NCI-H2227 (cell line): Measurements from ENCODE around the gene GLIPR2.

Experiments
- DNase-seq: peaks from one replicate; lab custom pipeline; 2025; ENCODE audit not compliant: unreplicated experiment; lab: John Stamatoyannopoulos, UW

The GLIPR2 gene

DNA sequence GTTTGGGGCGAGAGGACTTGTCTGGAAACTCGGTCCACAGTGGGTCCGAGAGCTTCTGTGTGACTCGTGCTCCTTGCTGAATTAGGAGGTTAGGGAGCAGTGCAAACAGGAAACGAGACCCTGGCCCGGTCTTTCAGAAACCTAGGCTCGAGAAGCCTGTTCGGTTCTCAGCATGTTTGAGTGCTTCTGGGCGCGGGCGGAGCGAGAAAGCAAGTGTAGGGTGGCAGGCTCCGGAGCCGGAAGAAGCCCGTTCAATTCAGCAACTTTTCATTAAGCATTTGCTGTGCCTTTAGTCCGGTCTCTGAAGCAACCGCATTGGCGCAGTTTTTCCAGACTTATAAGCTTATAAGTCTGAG, 54.7 kb downstream of the GLIPR2 start:
- DNase-seq: peak; percentile 20

DNA sequence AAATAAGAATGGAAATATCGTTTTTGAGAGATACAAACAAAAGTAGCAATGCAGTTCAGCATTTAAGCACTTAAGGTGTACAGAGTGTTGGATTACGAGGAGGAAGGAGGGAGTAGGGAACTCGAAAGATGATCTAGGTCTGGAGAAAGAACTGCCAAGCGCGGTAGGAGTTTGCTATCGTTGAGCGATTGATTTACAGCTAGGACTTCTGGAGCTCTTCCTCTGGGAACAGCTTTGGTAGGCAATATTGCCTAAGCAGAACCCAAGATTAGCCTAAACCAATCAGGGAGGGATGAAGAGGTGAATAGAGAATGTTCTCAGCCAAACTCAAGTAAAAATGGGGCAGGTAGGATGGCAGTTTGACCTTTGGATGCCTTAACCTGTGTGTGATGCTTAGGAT, 55.2 kb downstream of the GLIPR2 start:
- no peak for DNase-seq

DNA sequence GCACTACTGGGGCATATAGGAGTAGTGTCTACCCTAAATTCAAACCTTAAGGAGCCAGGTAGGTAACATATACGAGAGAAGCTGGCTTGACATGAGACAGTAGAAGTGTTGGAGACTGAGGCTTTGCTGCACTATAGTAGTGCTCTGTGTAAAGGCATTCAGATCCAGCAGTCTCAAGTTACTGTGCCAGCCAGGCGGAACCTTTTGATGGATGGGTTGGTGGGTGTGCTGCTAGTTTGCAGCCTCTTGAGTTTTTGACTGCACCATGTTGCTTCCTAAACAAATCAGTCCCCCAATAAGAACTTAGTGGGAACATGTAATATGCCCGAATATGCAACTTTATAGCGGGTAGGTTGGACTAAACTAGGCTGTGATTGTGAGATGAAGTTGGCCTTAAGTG, 55.7 kb downstream of the GLIPR2 start:
- DNase-seq: no peak

GRCh38 chr9:36193023-36193422, 56.5 kb downstream of the GLIPR2 start:
- no peak for DNase-seq

GRCh38 chr9:36194326-36195000, 57.9 kb downstream of the GLIPR2 start:
- no peak for DNase-seq

DNA sequence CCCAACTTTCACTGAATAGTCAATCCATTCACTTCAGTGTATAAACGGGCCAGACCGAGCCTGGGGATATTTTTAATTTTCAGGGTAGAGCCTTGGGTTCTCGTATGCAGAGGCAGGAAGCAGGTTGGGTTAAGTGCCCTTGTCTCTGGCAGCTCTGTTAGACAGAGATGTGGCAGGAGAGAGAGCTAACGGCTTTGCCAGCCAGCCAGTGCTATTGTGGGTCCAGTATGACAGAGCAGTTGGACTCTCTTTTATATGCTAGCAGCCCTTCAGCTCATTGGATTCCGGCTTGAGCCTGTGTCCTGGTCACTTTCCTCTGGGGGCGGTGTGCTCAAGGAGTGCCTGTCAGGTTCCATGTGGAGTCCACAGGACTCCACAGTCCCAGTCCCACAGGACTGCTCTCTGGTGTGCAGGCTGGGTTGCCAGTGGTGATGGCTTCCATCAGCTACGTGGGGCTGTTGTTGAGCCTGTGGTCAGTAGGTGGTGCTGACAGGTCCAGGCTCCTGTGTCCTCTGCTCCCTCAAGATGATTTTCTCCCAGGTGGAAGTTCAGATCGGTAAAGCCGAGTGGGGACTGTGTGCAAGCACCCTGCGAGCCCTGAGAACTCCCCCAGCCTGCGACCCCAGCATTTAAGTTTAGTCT, 68.5 kb downstream of the GLIPR2 start:
- no peak for DNase-seq

DNA sequence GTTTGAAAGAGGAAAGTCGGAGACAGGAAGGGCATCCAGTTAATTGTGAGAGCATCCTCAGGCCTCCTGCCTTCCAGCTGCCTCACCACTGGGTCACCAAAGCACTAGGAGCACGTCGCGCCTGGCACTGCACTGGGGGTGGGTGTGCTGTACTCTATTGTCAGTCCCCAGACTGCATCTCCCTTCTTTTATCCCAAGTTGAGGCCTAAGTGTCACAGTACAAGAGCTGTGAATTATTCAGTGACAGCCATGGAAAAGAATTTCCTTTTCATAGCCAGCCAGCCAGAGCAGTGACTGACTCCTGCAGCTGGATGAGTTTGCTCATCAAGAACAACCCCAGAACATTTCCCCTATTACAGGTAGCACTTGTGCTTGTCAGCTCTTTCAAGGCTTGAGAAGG, 70.5 kb downstream of the GLIPR2 start:
- DNase-seq: no peak

GRCh38 chr9:36207546-36208012, 71.0 kb downstream of the GLIPR2 start:
- no peak for DNase-seq

DNA sequence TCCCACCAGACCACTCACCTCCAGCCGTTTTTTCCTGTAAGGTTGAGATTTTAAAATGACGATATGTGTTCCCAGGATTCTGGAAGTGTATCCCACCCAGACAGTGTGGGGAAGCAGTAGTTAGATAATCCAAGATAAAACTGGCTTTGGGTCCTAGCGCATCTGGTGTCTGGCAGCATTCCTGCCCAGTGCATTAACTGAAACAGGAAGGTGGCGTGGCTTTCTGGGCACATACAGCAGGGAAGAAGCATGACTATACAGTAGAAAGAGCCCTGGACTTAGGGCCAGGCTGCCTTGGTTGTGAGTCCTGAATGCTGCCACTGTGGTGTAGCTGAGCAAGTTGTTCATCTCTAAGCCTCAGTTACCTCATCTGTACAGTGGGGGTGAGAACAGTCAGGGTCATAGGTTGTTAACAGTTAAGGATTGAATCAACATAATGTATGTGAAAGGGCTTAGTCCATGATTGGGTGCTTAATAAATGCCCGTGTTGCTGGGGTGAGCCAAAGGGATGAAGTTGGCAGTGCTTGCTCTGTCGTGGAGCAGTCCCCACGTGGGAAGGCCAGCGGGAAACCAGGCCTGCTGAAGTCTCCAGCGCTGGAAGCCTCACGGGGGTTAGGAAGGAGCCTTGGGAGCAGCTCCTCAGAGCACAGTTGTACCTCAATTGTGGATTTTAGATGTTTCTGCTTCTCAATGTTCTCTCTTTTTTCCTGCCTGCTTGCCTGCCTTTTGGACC, 72.2 kb downstream of the GLIPR2 start:
- DNase-seq: no peak

- no peak for DNase-seq
Observed at GRCh38 chr9:36210722-36211121, 74.2 kb downstream of the GLIPR2 start.

DNA sequence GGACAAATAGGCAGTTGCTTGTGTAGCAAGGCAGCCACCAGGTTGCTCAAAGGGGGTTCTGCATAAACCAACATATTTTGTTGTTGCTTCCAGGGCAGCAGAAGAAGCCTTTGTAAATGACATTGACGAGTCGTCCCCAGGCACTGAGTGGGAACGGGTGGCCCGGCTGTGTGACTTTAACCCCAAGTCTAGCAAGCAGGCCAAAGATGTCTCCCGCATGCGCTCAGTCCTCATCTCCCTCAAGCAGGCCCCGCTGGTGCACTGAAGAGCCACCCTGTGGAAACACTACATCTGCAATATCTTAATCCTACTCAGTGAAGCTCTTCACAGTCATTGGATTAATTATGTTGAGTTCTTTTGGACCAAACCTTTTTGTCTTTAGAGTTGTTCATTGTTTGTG, 75.0 kb downstream of the GLIPR2 start:
- DNase-seq: no peak

GRCh38 chr9:36213387-36213786, 76.9 kb downstream of the GLIPR2 start:
- no peak for DNase-seq
